Measurements from ENCODE around the gene COX6B1.
"Not testable (repeated sequence)": the region's sequence is repeated elsewhere in the genome, so short reads cannot be mapped to it uniquely, and the experiment has no call there.

COX6B1 gene

DNA sequence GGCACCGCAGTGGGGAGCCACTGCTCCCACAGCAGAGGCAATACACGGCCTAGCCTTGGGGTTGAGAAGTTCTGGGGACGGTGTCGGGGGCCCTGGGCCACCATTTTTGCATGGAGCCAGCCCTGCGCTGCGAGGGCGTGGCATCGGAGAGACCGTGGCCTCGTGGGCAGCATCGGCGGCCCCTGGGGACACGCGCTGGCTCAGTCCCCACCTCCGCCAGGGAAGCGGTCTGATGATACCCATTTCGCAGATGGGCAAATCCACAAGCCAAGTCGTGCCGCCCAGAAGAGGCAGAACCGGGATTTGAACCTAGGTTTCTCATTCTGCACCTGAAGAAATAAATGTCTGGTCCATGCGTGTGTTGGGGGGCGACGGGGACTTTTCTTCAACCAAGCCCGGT is 17.0 kb downstream of the COX6B1 start:
- DNase-seq (ENCODE audit: low read depth in 2 of 2): no peak

DNA sequence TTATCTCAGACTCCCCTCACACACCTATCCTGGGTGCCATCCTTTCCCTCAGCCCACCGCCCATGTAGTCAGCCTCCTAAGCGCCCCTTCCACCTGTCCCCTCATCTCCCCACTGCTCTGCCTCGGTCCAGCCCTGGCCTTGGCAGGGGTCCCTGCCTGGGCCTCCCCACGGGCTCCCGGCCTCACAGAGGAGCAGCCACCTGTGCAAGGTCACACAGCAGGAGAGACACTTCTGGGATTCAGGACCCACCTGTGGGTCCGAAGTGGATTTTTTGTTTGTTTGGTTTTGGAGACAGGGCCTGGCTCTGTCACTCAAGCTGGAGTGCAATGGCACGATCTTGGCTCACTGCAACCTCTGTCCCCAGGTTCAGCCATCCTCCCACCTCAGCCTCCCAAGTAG is 17.5 kb downstream of the COX6B1 start:
- DNase-seq (ENCODE audit: low read depth in 2 of 2): no peak

DNA sequence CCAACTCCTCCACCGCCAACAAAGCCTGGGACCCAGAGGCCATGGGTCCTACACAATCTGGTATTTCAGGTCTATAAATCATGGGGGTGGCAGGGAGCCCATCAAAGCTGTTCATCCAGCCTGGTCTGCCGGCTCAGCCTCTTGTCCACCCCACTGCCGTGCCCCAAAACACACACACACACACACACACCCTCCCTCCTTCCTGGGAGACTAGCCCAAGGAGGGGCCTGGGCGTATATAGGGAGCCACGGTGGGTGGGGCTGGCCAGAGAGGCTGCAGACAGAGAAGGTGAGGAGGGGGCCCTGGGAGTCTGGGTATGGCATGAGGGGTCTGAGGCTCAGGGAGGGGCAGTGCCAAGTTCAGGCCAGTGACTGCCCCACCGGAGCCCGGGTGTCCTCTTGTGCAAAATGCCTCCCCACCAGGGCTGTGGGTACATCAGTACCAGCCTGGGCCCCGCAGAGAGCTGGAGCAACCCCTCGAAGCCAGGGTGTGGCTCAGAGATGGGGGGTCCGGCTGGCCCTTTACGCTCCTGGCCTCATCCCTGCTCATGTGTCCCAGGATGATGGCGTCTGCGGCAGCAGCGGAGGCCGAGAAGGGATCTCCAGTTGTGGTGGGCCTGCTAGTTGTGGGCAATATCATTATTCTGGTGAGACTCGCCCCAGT is 18.3 kb downstream of the COX6B1 start, which contains the start of gene UPK1A:
UPK1A (plus strand) TSS at position 267 of the 663 bp plus-strand sequence; CDS start at position 563, 296 bp downstream.
- DNase-seq (ENCODE audit: low read depth in 2 of 2): no peak

DNA sequence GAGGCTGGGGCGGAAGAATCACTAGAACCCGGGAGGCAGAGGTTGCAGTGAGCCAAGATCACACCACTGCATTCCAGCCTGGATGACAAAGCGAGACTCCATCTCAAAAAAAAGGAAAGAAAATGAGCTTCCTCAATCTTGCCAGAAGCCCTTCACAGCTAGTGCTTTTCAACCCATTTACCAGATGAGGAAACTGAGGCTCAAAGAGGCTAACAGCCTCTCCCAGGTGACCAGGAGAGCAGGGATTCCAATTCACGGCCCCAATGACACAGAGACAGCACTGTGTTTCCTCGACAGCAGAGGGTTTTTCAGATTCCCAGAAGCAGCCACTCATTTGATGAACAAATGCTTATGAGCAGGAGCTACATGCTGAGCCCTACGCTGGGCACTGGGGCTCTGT is 21.4 kb downstream of the COX6B1 start:
- DNase-seq (ENCODE audit: low read depth in 2 of 2): no peak

DNA sequence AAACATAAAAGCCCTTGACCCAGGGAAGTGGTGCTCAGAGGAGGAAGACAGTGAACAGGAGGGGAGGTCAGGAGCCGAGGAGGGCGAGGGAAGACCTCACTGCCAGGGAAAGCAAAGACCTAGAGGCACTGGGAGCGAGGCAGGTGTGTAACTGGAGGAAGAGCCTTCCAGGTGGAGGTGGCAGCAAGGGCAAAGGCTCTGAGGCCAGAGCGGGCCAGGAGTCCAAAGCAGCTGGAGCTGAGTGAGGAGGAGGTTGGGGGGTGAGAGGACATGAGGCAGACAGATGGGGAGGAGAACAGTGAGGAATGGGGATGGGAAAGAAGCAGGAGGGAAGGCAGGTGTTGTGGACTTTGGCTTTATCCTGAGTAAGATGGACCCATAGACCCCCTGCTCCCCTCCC is 21.9 kb downstream of the COX6B1 start:
- no peak for DNase-seq (ENCODE audit: low read depth in 2 of 2)

DNA sequence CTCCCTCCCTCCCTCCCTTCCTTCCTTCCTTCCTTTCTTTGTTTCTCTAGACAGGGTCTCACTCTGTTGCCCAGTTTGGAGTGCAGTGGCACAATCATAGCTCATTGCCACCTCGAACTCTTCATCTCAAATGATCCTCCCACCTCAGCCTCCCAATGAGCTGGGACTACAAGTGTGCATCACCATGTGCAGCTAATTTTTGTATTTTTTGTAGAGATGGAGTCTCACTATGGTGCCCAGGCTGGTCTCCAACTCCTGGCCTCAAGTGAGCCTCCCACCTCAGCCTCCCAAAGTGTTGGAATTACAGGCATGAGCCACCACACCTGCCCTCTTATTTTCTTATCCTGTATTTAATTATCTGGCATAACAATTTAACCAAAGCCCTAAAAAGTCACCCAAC is 22.6 kb downstream of the COX6B1 start:
- no peak for DNase-seq (ENCODE audit: low read depth in 2 of 2)

DNA sequence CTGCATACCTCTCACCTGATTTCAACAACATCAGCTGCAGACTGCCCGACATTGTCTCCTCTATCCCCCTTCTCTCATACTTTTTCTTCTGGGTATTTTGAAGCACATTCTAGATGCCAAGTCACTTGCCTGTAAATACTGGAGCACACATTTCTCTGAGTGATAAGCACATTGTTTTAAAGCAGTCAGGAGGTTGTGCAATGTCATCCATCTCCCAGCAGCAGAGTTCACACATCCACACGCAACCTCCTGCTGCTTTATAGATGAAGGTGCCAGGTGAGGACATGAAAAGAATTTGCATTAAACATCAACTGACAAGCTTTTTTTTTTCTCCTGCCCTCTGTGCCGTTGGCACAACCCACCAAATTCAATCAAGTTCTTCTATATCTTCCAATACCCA is 23.7 kb downstream of the COX6B1 start:
- no peak for DNase-seq (ENCODE audit: low read depth in 2 of 2)

DNA sequence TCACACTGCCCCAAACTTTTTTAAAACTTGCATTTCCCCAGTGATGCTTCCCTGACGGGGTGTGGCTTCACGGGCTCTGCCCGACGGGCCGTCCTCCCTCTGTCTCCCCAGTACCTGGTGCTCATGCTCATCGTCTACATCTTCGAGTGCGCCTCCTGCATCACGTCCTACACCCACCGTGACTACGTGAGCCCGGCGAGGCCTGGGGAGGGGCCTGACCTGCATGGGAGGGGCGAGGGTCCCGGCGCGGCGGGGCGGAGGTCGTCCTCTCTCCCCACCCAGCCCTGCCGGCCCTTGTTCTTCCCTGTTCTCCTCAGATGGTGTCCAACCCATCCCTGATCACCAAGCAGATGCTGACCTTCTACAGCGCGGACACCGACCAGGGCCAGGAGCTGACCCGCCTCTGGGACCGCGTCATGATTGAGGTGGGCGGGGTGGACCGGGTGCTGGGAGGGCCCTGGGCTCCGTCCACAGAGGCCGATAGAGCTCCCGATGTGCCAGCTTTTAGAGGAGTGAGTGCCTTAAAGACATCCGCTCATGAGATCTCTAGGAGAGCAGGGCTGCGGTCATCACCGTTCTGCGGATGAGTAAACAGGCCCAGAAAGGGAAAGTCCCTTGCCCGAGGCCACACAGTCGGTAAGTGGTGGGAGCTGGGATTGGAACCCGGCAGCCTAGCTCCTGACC is 25.1 kb downstream of the COX6B1 start:
- DNase-seq (ENCODE audit: low read depth in 2 of 2): peak; percentile 37 to 38

DNA sequence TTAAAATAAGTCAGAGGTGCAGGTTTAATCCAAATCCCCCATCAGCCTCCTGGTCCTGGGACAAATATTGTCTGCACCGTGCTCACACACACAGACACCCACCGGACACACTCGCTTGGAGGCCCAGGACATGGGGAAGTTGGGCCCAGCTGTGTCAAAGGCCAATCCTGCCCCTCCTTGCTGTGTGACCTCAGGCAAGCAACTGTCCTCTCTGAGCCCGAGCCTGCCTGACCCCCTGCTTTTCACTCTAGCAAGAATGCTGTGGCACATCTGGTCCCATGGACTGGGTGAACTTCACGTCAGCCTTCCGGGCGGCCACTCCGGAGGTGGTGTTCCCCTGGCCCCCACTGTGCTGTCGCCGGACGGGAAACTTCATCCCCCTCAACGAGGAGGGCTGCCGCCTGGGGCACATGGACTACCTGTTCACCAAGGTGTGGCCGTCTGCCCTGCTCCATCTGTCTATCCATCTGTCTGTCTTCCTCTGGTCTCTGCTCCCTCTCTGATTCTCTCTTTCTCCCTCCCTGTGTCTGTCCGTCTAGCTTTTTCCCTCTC is 27.5 kb downstream of the COX6B1 start:
- DNase-seq (ENCODE audit: low read depth in 2 of 2): no peak

DNA sequence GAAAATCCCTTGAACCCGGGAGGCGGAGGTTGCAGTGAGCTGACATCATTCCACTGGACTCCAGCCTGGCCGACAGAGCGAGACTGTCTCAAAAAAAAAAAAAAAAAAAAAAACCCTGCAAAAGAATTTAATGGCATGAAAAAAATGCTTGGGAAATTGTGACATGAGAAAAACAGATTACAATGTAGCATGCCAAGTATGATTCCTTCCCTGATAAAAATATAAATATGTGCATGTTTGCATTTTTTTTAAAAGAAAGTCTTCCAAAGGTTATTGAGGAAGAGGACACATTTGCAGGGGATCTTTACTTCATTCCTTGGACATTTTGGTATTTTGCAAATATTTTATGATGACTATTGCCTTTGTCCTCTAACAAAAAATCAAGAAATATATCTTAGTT is 41.7 kb downstream of the COX6B1 start:
- DNase-seq (ENCODE audit: low read depth in 2 of 2): no peak

DNA sequence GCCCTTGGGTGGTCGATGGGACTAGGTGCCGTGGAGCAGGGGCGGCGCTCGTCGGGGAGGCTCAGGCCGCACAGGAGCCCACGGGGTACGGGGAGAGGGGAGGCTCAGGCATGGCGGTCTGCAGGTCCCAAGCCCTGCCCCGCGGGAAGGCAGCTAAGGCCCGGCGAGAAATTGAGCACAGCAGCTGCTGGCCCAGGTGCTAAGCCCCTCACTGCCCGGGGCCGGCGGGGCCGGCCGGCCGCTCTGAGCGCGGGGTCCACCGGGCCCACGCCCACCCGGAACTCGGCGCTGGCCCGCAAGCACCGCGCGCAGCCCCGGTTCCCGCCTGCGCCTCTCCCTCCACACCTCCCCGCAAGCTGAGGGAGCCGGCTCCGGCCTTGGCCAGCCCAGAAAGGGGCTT is 43.0 kb downstream of the COX6B1 start:
- not testable (repeated sequence) for DNase-seq (ENCODE audit: low read depth in 2 of 2)

DNA sequence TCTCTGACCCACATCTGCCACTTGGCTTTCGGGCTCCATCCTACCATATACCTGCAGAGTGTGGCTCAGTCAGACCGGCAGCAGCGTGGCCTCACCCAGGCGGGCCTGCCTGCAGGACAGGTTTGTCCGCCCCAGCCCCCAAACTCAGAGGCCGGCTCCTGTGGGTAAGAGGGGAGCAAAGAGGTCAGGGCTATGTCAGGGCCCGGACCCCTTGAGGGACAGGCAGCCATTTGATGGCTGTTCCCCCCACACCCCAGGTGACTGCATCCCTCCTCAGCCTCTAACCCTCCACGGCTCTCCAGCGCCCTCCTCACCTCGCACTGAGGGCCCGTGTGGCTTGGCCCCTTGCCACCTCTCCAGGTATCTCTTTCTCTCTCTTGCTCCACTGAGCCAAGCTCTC is 43.9 kb downstream of the COX6B1 start:
- DNase-seq (ENCODE audit: low read depth in 2 of 2): no peak

DNA sequence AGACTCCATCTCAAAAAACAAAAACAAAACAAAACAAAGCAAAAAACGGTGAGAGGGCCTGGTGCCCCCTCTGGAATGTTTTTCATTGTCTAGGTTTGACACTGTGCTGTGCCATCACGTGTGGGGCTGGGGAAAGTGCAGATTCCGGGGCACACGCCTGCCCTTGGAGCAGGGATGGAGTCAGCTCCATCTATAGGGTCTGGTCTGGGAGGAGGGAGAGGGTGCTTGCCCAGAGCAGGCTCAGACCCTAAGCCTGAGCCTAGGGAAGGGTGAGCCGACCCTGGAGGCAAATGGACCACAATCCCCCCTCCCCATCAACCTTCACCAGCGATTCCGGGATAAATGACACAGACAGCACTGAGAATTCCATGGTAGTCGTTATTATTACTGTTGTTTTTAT is 45.3 kb downstream of the COX6B1 start:
- DNase-seq (ENCODE audit: low read depth in 2 of 2): no peak

DNA sequence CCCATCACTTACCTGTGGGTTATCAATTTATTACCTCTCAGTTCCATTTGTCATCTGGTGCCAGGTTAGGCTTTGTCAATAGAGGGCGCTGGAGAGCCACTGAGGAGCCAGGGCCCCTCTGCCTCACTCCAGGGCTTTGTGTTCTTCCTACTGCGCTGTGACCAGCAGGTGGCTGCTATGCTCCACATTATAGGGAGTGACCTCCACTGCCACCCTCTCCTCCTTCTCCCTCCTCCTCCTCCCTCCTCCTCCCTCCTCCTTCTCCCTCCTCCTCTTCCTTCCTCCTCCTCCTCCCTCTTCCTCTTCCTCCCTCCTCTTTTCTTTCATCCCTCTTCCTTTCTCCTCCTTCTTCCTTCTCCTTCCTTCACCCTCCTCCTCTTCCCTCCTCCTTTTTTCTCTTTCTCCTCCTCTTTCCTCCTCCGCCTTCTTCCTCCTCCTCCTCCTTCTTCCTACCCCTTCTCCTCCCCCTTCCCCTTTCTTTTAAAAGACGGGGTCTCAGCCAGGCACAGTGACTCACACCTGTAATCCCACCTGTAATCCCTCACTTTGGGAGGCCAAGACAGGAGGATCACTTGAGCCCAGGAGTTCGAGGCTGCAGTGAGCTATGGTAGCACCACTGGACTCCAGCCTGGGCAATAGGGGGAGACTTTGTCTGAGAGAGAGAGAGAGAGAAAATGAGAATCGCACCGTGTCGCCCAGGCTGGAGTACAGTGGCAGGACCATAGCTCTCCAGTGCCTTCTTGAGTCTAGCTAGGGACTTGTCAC is 45.9 kb downstream of the COX6B1 start:
- DNase-seq (ENCODE audit: low read depth in 2 of 2): peak; percentile 84 to 88

DNA sequence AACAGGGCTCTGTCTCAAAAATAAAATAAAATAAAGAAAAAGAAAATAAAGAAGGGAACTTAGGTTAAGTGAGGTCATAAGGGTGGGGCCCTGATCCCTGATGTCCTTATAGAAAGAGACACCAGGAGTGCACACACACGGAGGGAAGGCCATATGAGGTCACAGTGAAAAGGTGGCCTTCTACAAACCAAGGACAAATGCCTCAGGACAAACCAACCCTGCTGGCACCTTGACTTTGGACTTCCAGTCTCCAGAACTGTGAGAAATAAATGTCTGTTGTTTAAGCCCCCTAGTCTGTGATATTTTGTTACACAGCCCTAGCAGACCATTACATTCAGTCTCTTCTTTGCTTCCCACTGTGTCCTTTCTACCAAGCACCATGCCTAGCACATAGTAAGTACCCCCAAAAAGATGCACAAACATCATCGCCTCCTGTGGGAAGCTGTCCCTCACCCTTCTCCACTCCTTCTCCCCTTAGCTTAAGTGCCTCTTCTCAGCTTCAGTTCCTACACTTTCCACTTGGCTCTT is 47.8 kb downstream of the COX6B1 start:
- DNase-seq (ENCODE audit: low read depth in 2 of 2): no peak

DNA sequence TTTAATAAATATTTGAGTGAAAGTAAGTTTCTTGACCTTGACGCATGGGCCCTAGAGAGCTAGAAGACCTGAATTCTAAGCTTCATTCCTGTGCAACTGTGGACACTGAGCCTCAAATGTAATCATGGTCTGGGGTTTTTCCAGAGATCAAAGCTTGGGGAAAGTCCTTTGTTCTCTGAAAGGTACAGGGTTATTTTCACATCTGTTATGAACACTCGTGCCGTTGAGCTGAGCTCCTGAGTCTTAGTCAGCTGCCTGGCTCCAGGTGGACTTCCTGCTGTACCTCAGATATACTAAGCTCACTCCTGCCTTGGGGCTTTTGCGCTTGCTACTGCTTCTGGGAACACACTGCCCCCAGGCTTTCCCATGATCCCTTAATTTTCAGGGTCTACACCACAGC is 48.7 kb downstream of the COX6B1 start:
- DNase-seq (ENCODE audit: low read depth in 2 of 2): no peak

DNA sequence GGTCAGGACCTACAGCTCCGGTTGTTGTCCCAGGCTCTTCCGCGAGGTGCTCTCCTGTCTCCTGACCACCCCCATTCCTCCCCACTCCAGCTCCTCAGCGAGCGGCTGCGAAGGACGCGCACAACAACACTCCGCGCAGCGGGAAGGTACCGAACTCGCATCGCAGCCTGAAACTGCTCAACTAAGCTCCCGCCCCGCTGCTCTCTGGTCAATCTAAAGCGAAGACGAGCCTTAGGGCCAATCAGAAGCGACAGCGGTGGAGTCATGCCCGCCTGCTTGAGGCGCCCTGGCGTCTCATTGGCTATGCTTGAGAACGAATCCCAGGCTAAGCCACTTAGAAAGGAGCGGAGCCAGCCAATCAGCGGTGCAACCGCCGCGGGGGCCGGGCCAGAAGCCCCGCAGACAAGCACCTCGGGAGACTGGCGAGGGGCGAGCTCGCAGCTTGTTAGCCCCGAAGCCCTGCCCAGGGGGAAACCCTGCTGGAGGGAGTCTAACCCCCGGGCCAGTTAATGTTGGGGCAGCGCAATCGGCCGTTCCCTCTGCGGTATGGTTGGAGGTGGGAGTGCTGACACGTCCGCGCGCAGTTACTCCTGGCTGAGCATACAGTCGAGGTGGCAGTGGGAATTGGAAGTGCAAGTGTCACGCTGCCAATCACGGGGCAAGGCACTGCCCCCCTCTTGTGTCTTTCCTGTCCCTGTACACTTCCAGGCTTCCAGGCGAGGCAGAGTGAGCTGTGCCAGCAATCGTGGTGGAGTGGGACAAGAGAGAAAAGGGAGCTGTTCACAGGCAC is 54.3 kb downstream of the COX6B1 start:
- DNase-seq (ENCODE audit: low read depth in 2 of 2): peak; percentile 84 to 91

DNA sequence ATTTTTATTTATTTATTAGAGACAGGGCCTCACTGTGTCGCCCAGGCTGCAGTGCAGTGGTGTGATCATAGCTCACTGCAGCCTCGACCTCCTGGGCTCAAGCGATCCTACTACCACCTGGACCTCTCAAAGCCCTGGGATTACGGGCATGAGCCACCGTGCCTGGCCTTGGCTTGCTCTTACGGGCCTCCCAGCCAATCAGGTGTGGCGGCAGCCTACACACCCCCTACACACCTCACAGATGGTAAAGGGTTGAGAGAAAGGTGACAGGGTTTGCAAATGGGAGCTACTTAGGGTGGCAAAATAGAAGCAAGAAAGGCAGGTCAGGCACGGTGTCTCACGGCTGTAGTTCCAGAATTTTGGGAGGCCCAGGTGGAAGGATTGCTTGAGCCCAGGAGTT is 55.2 kb downstream of the COX6B1 start:
- no peak for DNase-seq (ENCODE audit: low read depth in 2 of 2)

DNA sequence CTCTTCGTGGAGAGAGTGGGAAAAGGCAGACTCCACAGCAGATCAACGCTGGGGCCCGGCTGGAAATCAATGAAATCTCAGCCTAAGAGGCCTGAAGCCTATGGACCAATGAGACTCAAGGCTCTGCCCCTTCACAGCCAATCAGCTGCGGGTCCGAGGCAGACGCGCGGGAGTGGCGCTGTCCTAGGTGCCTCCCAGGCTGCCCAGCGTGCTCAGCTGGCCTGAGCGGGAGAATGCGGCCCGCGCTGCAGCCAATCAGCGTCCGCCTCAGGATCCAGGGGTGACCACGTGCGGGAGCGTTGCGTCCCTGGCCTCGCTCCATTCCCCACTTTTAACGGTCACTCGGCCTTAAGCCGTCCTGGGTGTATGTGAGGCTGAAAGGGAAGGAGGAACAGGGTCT is 56.1 kb downstream of the COX6B1 start, which contains the start of gene ZBTB32:
ZBTB32 (plus strand) TSS at position 341 of the 400 bp plus-strand sequence. CDS start 10,069 bp downstream, outside the sequence.
- DNase-seq (ENCODE audit: low read depth in 2 of 2): no peak

All from stimulated activated CD8-positive, alpha-beta memory T cell treated with anti-CD3 and anti-CD28 coated beads, Interleukin-2, amount 100 ng/mL, for 48 hours (primary cell).